H9 (cell line): ENCODE results near the gene CRYGS. TPM values are rescaled to one million over a fixed set of nuclear protein-coding genes. Genes with fewer than 3 reads are reported as not detected.

Experiments used
- DNase-seq: peaks from one replicate; pipeline ENCODE4 v3.0.0-alpha.2; 2017
- H2AFZ ChIP-seq: one replicate; pipeline ENCODE4 v1.6.1; 2013; ENCODE audit warnings: mild to moderate bottlenecking, low read length, control low read depth, moderate library complexity
- H2AK5ac ChIP-seq: 2 replicates; pipeline ENCODE4 v1.6.1; 2013; ENCODE audit warnings: low read length, control low read depth, mixed read lengths; ENCODE audit not compliant: insufficient read length
- H2BK120ac ChIP-seq: one replicate; pipeline ENCODE4 v1.6.1; 2013; ENCODE audit warnings: low read depth, mild to moderate bottlenecking, low read length, control low read depth, inconsistent platforms; ENCODE audit not compliant: poor library complexity, severe bottlenecking
- H2BK12ac ChIP-seq: 2 replicates; pipeline ENCODE4 v1.6.1; 2013; ENCODE audit warnings: low read length, control low read depth, mixed read lengths, low read depth; ENCODE audit not compliant: insufficient read length
- H2BK15ac ChIP-seq: 2 replicates; pipeline ENCODE4 v1.6.1; 2013; ENCODE audit warnings: low read depth, low read length, control low read depth
- H2BK20ac ChIP-seq: one replicate; pipeline ENCODE4 v1.6.1; 2013; ENCODE audit warnings: low read depth, mild to moderate bottlenecking, low read length, control low read depth, inconsistent platforms; ENCODE audit not compliant: poor library complexity, severe bottlenecking
- H2BK5ac ChIP-seq: 2 replicates; pipeline ENCODE4 v1.6.1; 2013; ENCODE audit warnings: low read length, control low read depth, mixed read lengths; ENCODE audit not compliant: insufficient read length
- H3K14ac ChIP-seq: 2 replicates; pipeline ENCODE4 v1.6.1; 2013; ENCODE audit warnings: low read length, control low read depth; ENCODE audit not compliant: insufficient read depth
- H3K18ac ChIP-seq: 2 replicates; pipeline ENCODE4 v1.6.1; 2013; ENCODE audit warnings: low read depth, mild to moderate bottlenecking, mixed read lengths, low read length, control low read depth; ENCODE audit not compliant: insufficient read length
- H3K23ac ChIP-seq: 2 replicates; pipeline ENCODE4 v1.6.1; 2013; ENCODE audit warnings: low read length, control low read depth, mixed read lengths, low read depth; ENCODE audit not compliant: insufficient read length
- H3K23me2 ChIP-seq: 2 replicates; pipeline ENCODE4 v1.6.1; 2013; ENCODE audit warnings: low read depth, mild to moderate bottlenecking, mixed read lengths, low read length, control low read depth; ENCODE audit not compliant: insufficient read length, poor library complexity, severe bottlenecking
- H3K27ac ChIP-seq: 2 replicates; pipeline ENCODE4 v1.5.1; 2013; ENCODE audit warnings: low read length, control low read depth, mixed read lengths, low read depth; ENCODE audit not compliant: insufficient read length
- H3K27me3 ChIP-seq: 2 replicates; pipeline ENCODE4 v1.6.1; 2013; ENCODE audit warnings: low read length, control low read depth, inconsistent platforms; ENCODE audit not compliant: insufficient read depth
- H3K4ac ChIP-seq: 2 replicates; pipeline ENCODE4 v1.6.1; 2013; ENCODE audit warnings: low read depth, mild to moderate bottlenecking, control low read depth, inconsistent platforms, low read length, moderate library complexity
- H3K4me1 ChIP-seq: 2 replicates; pipeline ENCODE4 v1.6.1; 2013; ENCODE audit warnings: low read length, control low read depth, inconsistent platforms; ENCODE audit not compliant: insufficient read depth
- H3K4me2 ChIP-seq: 2 replicates; pipeline ENCODE4 v1.6.1; 2013; ENCODE audit warnings: low read length, control low read depth, mixed read lengths; ENCODE audit not compliant: insufficient read length, insufficient read depth
- H3K56ac ChIP-seq: 2 replicates; pipeline ENCODE4 v1.6.1; 2013; ENCODE audit warnings: low read depth, mild to moderate bottlenecking, mixed read lengths, low read length, control low read depth; ENCODE audit not compliant: insufficient read length
- H3K79me1 ChIP-seq: 2 replicates; pipeline ENCODE4 v1.6.1; 2013; ENCODE audit warnings: low read depth, mild to moderate bottlenecking, moderate library complexity, low read length, control low read depth, inconsistent platforms; ENCODE audit not compliant: insufficient read depth, poor library complexity, severe bottlenecking
- H3K79me2 ChIP-seq: 2 replicates; pipeline ENCODE4 v1.6.1; 2013; ENCODE audit warnings: low read length, control low read depth, inconsistent platforms; ENCODE audit not compliant: insufficient read depth
- H3K9ac ChIP-seq: 2 replicates; pipeline ENCODE4 v1.6.1; 2013; ENCODE audit warnings: low read length, control low read depth, mixed read lengths; ENCODE audit not compliant: insufficient read length; ENCODE audit errors: extremely low read depth
- H3K9me3 ChIP-seq: one replicate; pipeline ENCODE4 v1.6.1; 2013; ENCODE audit warnings: low read depth, low read length, inconsistent platforms; ENCODE audit not compliant: control insufficient read depth
- H3T11ph ChIP-seq: one replicate; pipeline ENCODE4 v1.6.1; 2013; ENCODE audit warnings: mild to moderate bottlenecking, low read length, control low read depth, inconsistent platforms
- H4K20me1 ChIP-seq: one replicate; pipeline ENCODE4 v1.6.1; 2013; ENCODE audit not compliant: control insufficient read depth, insufficient read length, insufficient read depth
- H4K5ac ChIP-seq: 2 replicates; pipeline ENCODE4 v1.6.1; 2013; ENCODE audit warnings: low read depth, mild to moderate bottlenecking, mixed read lengths, low read length, control low read depth; ENCODE audit not compliant: insufficient read length
- H4K8ac ChIP-seq: replicated peaks from 2 replicates; pipeline ENCODE4 v1.6.1; 2013; ENCODE audit warnings: low read length, control low read depth, mixed read lengths, low read depth; ENCODE audit not compliant: insufficient read length
- H4K91ac ChIP-seq: 2 replicates; pipeline ENCODE4 v1.6.1; 2013; ENCODE audit warnings: low read depth, mild to moderate bottlenecking, moderate library complexity, mixed read lengths, low read length, control low read depth; ENCODE audit not compliant: insufficient read length
- H3K27ac Mint-ChIP-seq, 3 experiments: 2 replicates in 2 of 3; 3 replicates in 1 of 3; pipeline ENCODE4 v1.8.0; 2020 to 2021; ENCODE audit warnings: mixed read lengths in 3 of 3, mild to moderate bottlenecking in 1 of 3, moderate library complexity in 1 of 3
- H3K27me3 Mint-ChIP-seq: 2 replicates; pipeline ENCODE4 v1.8.0; 2021; ENCODE audit warnings: low read depth, mild to moderate bottlenecking, moderate library complexity, mixed read lengths
- H3K36me3 Mint-ChIP-seq, 3 experiments: 2 replicates in 2 of 3; 3 replicates in 1 of 3; pipeline ENCODE4 v1.8.0; 2020 to 2021; ENCODE audit warnings: low read depth in 3 of 3, mixed read lengths in 3 of 3; ENCODE audit not compliant: insufficient read depth in 1 of 3
- H3K4me1 Mint-ChIP-seq, 2 experiments: 2 replicates each; pipeline ENCODE4 v1.8.0; 2020; ENCODE audit warnings: mixed read lengths in 2 of 2
- H3K4me3 Mint-ChIP-seq, 2 experiments: 2 replicates in 1 of 2; 3 replicates in 1 of 2; pipeline ENCODE4 v1.8.0; 2020 to 2021; ENCODE audit warnings: mild to moderate bottlenecking in 2 of 2, mixed read lengths in 2 of 2, moderate library complexity in 1 of 2
- H3K9me3 Mint-ChIP-seq, 2 experiments: 2 replicates in 1 of 2; 3 replicates in 1 of 2; pipeline ENCODE4 v1.8.0; 2020; ENCODE audit warnings: mild to moderate bottlenecking in 2 of 2, mixed read lengths in 2 of 2, moderate library complexity in 1 of 2
- CTCF ChIP-seq: fragments of 200-600 bp; sonication (generic); conservative IDR thresholded peaks from 3 replicates; pipeline ENCODE4 v1.8.0; 2021; ENCODE audit warnings: antibody characterized with exemption, mild to moderate bottlenecking
- WGBS: extraction: QIAGEN DNeasy Blood & Tissue Kit; methylation state at CpG from one replicate; pipeline ENCODE4 v1.1.7; 2013; ENCODE audit warnings: missing lambda C conversion rate, low lambda C conversion rate, mixed read lengths; ENCODE audit not compliant: insufficient read length; ENCODE audit errors: extremely low coverage; 5-methylcytosine and 5-hydroxymethylcytosine counted together
- total RNA-seq: library from RNA; stranded (reverse); gene quantifications from 2 replicates; pipeline ENCODE4 v1.2.1, GENCODE V29; 2021

Gene CRYGS
- total RNA-seq, 1 experiment from 2014 or later: 1.0 TPM

- H2AK5ac ChIP-seq: no peak overlapping the region
- Mint-ChIP-seq H3K4me3 (no peak overlapping the region), H3K9me3 (no peaks in the 10 kb centered on the region), H3K36me3 (no peaks in the 10 kb centered on the region), H3K27ac (no peak overlapping the region; a peak in 1 of 7 replicates), H3K27me3 (peaks cover 16% of the 10 kb centered on the region), H3K4me1 (peaks cover 12 to 15% of the 10 kb centered on the region in 2 experiments)
- no peaks in the 10 kb centered on the region for H3K23me2 ChIP-seq
- H3K27me3 ChIP-seq: no peaks in the 10 kb centered on the region
- H2BK5ac ChIP-seq: no peak overlapping the region
- H2BK12ac ChIP-seq: no peak overlapping the region
- H4K8ac ChIP-seq: no peak overlapping the region
- H2BK20ac ChIP-seq: no peak overlapping the region
- no CpG with 5 or more reads among the region's 2 CpGs for WGBS
- H3K79me2 ChIP-seq: no peaks in the 10 kb centered on the region; the same call in 1 of the 2 replicates
- no peak overlapping the region for H3K18ac ChIP-seq
- no peak overlapping the region for H3K56ac ChIP-seq
- no peaks in the 10 kb centered on the region for H3K9me3 ChIP-seq
- H3K4ac ChIP-seq: no peak overlapping the region
- H3K4me1 ChIP-seq: no peaks in the 10 kb centered on the region
- H2BK15ac ChIP-seq: no peak overlapping the region
- H3K4me2 ChIP-seq: no peak overlapping the region
- H2AFZ ChIP-seq: no peak overlapping the region
- H3K9ac ChIP-seq: no peak overlapping the region
- H4K91ac ChIP-seq: no peak overlapping the region
- H3K14ac ChIP-seq: no peak overlapping the region
- H4K5ac ChIP-seq: no peak overlapping the region
- H3K79me1 ChIP-seq: no peaks in the 10 kb centered on the region
- no peak for DNase-seq
- no peak overlapping the region for H3T11ph ChIP-seq
- no peaks in the 10 kb centered on the region for H4K20me1 ChIP-seq
- no peak overlapping the region for H2BK120ac ChIP-seq
- TF ChIP-seq CTCF: no peak
- no peak overlapping the region for H3K23ac ChIP-seq
- H3K27ac ChIP-seq: no peak overlapping the region
Observed at GRCh38 chr3:186509423-186509822, 34.8 kb downstream of the CRYGS start.
